DND-41 (cell line): ENCODE results near the gene RNGTT.
"Not testable (repeated sequence)": the region's sequence is repeated elsewhere in the genome, so short reads cannot be mapped to it uniquely, and the experiment has no call there.

Source experiments
- ATAC-seq: fragments of 200-7000 bp; cut with Tn5 transposase; 3 replicates; pipeline ENCODE4 v1.9.1; 2021; ENCODE audit warnings: low read depth; ENCODE audit not compliant: insufficient read depth
- DNase-seq: peaks from one replicate; pipeline ENCODE4 v3.0.0-alpha.2; 2020
- H2AFZ ChIP-seq: 2 replicates; pipeline ENCODE4 v1.6.0; 2012; ENCODE audit warnings: low read depth, low read length
- H3K27ac ChIP-seq: 2 replicates; pipeline ENCODE4 v1.5.1; 2012; ENCODE audit warnings: low read length, inconsistent platforms
- H3K27me3 ChIP-seq: fragments of 200-600 bp; sonication (generic); 2 replicates; pipeline ENCODE4 v1.6.0; 2012; ENCODE audit warnings: low read length, mild to moderate bottlenecking, inconsistent platforms; ENCODE audit not compliant: insufficient read depth, poor library complexity
- H3K36me3 ChIP-seq: 2 replicates; pipeline ENCODE4 v1.5.1; 2012; ENCODE audit warnings: low read length, inconsistent platforms; ENCODE audit not compliant: insufficient read depth
- H3K4me1 ChIP-seq: 2 replicates; pipeline ENCODE4 v1.5.1; 2012; ENCODE audit warnings: mild to moderate bottlenecking, low read length; ENCODE audit not compliant: insufficient read depth
- H3K4me2 ChIP-seq: 2 replicates; pipeline ENCODE4 v1.6.0; 2012; ENCODE audit warnings: mild to moderate bottlenecking, moderate library complexity, low read length, inconsistent platforms; ENCODE audit not compliant: insufficient read depth
- H3K4me3 ChIP-seq, 2 experiments: fragments of 200-600 bp in 1 of 2; shearing (Covaris generic) in 1 of 2; 2 replicates each; pipeline ENCODE4 v1.5.1; 2012 to 2016; ENCODE audit warnings: inconsistent platforms in 2 of 2, low read length in 2 of 2, mild to moderate bottlenecking in 2 of 2, low read depth in 1 of 2, moderate library complexity in 1 of 2
- H3K79me2 ChIP-seq: 2 replicates; pipeline ENCODE4 v1.6.0; 2012; ENCODE audit warnings: low read length, inconsistent platforms; ENCODE audit not compliant: insufficient read depth
- H3K9ac ChIP-seq: 2 replicates; pipeline ENCODE4 v1.6.0; 2012; ENCODE audit warnings: low read depth, mild to moderate bottlenecking, inconsistent platforms, low read length, moderate library complexity
- H3K9me3 ChIP-seq: 2 replicates; pipeline ENCODE4 v1.5.1; 2012; ENCODE audit warnings: low read length, moderate library complexity, mild to moderate bottlenecking, inconsistent platforms; ENCODE audit not compliant: insufficient read depth, severe bottlenecking
- H4K20me1 ChIP-seq: 2 replicates; pipeline ENCODE4 v1.6.0; 2012; ENCODE audit warnings: low read length; ENCODE audit not compliant: insufficient read depth
- CTCF ChIP-seq: IDR thresholded peaks from 2 replicates; pipeline ENCODE4 v1.5.1; 2012; ENCODE audit warnings: borderline replicate concordance, low read length, moderate library complexity, mild to moderate bottlenecking; ENCODE audit not compliant: poor library complexity, severe bottlenecking; ENCODE audit errors: extremely low read depth
- EZH2 ChIP-seq: IDR thresholded peaks from 3 replicates; pipeline ENCODE4 v1.6.1; 2012; ENCODE audit warnings: borderline replicate concordance, low read depth, mild to moderate bottlenecking, moderate library complexity, low read length, inconsistent platforms; ENCODE audit not compliant: severe bottlenecking

The RNGTT gene

GRCh38 chr6:88933521-88933920 lies 29.9 kb downstream of the RNGTT start:
- Histone ChIP-seq H2AFZ (no peak overlapping the region), H3K9ac (no peak overlapping the region), H4K20me1 (no peaks in the 10 kb centered on the region; the same call in 1 of the 2 replicates), H3K79me2 (peaks cover 6% of the 10 kb centered on the region), H3K27me3 (no peaks in the 10 kb centered on the region), H3K36me3 (peaks cover 57% of the 10 kb centered on the region), H3K4me3 (no peak overlapping the region), H3K4me1 (no peaks in the 10 kb centered on the region), H3K9me3 (peaks cover 7% of the 10 kb centered on the region), H3K27ac (no peak overlapping the region), H3K4me2 (no peak overlapping the region)
- TF ChIP-seq EZH2 (no peak), CTCF (no peak)
- ATAC-seq = no peak
- no peak for DNase-seq

GRCh38 chr6:88932019-88932418 lies 31.4 kb downstream of the RNGTT start:
- not testable (repeated sequence) for H3K4me2 ChIP-seq, ATAC-seq, H3K9me3 ChIP-seq, H3K79me2 ChIP-seq, H3K4me3 ChIP-seq, H4K20me1 ChIP-seq, H3K4me1 ChIP-seq, H3K27me3 ChIP-seq, H3K27ac ChIP-seq, H2AFZ ChIP-seq, DNase-seq, H3K9ac ChIP-seq
- peaks cover 59% of the 10 kb centered on the region for H3K36me3 ChIP-seq

GRCh38 chr6:88922775-88923548 lies 40.5 kb downstream of the RNGTT start:
- DNase-seq (no peak), ATAC-seq (no peak)

More at GRCh38 chr6:88922775-88923548, 40.5 kb downstream of the RNGTT start:
- no peaks in the 10 kb centered on the region for H3K27me3 ChIP-seq
- no peak overlapping the region for H2AFZ ChIP-seq
- H3K36me3 ChIP-seq = peaks cover 32% of the 10 kb centered on the region
- H3K9ac ChIP-seq = no peak overlapping the region
- no peak overlapping the region for H3K4me3 ChIP-seq
- no peaks in the 10 kb centered on the region for H3K79me2 ChIP-seq
- no peaks in the 10 kb centered on the region for H4K20me1 ChIP-seq
- TF ChIP-seq EZH2 = no peak
- TF ChIP-seq CTCF = no peak
- no peak overlapping the region for H3K27ac ChIP-seq
- H3K9me3 ChIP-seq = no peaks in the 10 kb centered on the region
- no peak overlapping the region for H3K4me2 ChIP-seq
- no peaks in the 10 kb centered on the region for H3K4me1 ChIP-seq
